ENCODE results near the gene PRKAG1.

GRCh38 chr12:48978291-48978740 is 40.3 kb downstream of the PRKAG1 start, which contains the start of gene WNT1:
- TF ChIP-seq CTCF (IDR thresholded peaks at IDR 0.05) (peak in 1 of 6 experiments; percentile 3), POLR2A (IDR thresholded peaks at IDR 0.05) (no peak)

Measured in Peyer's patch (tissue), 4 donors.